Endothelial cell of umbilical vein (primary cell): ENCODE data around the gene CSNK1G2. TPM values are rescaled to one million over a fixed set of nuclear protein-coding genes. Genes with fewer than 3 reads are reported as not detected.

ENCODE experiments used
- BruUV-seq: library from RNA; stranded (reverse); fragments of 400-500 nt; replicated peaks from 2 replicates; lab custom pipeline; 2021; lab: Mats Ljungman, UMichigan
- CTCF ChIA-PET: fragments of 300-600, 350-600 bp; sonication (Branson Sonifier 250); formaldehyde crosslinking; loops from one replicate; lab custom pipeline; 2021; ENCODE audit warnings: antibody characterized with exemption, inconsistent platforms; lab: Charles Lee
- POLR2A ChIA-PET: fragments of 300-600, 350-600 bp; sonication (Branson Sonifier 250); formaldehyde crosslinking; loops from one replicate; lab custom pipeline; 2021; ENCODE audit warnings: antibody characterized with exemption, inconsistent platforms; lab: Charles Lee
- DNase-seq: peaks from one replicate; pipeline ENCODE4 v3.0.0-alpha.2; 2011; ENCODE audit warnings: low read depth, low spot score
- FAIRE-seq: peaks from 2 replicates; lab custom pipeline; 2011; peaks lifted over from hg19 to GRCh38; lab: Jason Lieb, UNC
- H2AFZ ChIP-seq: 2 replicates; pipeline ENCODE4 v1.6.0; 2012; ENCODE audit warnings: low read depth, low read length, control low read depth, inconsistent platforms
- H3K27ac ChIP-seq: 2 replicates; pipeline ENCODE4 v1.5.1; 2011; ENCODE audit warnings: low read depth, mild to moderate bottlenecking, control low read depth, low read length, moderate library complexity; ENCODE audit not compliant: insufficient read depth
- H3K27me3 ChIP-seq, 2 experiments: 2 replicates each; pipeline versions ENCODE4 v1.6.0 to v1.6.1; 2011; ENCODE audit warnings: low read length in 2 of 2, mixed read lengths in 1 of 2; ENCODE audit not compliant: control insufficient read depth in 2 of 2, insufficient read depth in 2 of 2
- H3K36me3 ChIP-seq, 2 experiments: 2 replicates in 1 of 2; 3 replicates in 1 of 2; pipeline ENCODE4 v1.5.1; 2011; ENCODE audit warnings: low read length in 2 of 2, mild to moderate bottlenecking in 1 of 2, moderate library complexity in 1 of 2; ENCODE audit not compliant: control insufficient read depth in 2 of 2, insufficient read depth in 2 of 2; ENCODE audit errors: extremely low read depth in 1 of 2
- H3K4me1 ChIP-seq: 3 replicates; pipeline ENCODE4 v1.5.1; 2011; ENCODE audit warnings: mild to moderate bottlenecking, low read length; ENCODE audit not compliant: control insufficient read depth, insufficient read depth; ENCODE audit errors: extremely low read depth
- H3K4me2 ChIP-seq: 2 replicates; pipeline ENCODE4 v1.6.1; 2011; ENCODE audit warnings: low read length, control low read depth, mixed read lengths; ENCODE audit not compliant: insufficient read depth
- H3K4me3 ChIP-seq, 3 experiments: fragments of 200-600 bp in 1 of 3; sonication (generic), shearing (Covaris generic) in 1 of 3; replicated peaks in 1 of 3; 2 replicates each; pipeline ENCODE4 v1.5.1; 2011 to 2016; ENCODE audit warnings: control low read depth in 3 of 3, low read length in 3 of 3, mild to moderate bottlenecking in 2 of 3, inconsistent platforms in 1 of 3, low read depth in 1 of 3, moderate library complexity in 1 of 3; ENCODE audit not compliant: insufficient read depth in 1 of 3
- H3K79me2 ChIP-seq: 2 replicates; pipeline ENCODE4 v1.6.0; 2012; ENCODE audit warnings: low read length, inconsistent platforms; ENCODE audit not compliant: control insufficient read depth, insufficient read depth
- H3K9ac ChIP-seq: replicated peaks from 2 replicates; pipeline ENCODE3; 2011; ENCODE audit warnings: low read length, control low read depth; ENCODE audit not compliant: insufficient read depth; ENCODE audit errors: extremely low read depth
- H3K9me1 ChIP-seq: replicated peaks from 3 replicates; pipeline ENCODE4 v1.6.0; 2011; ENCODE audit warnings: mild to moderate bottlenecking, low read length; ENCODE audit not compliant: control insufficient read depth, insufficient read depth; ENCODE audit errors: extremely low read depth
- H3K9me3 ChIP-seq: replicated peaks from 2 replicates; pipeline ENCODE4 v1.5.1; 2012; ENCODE audit warnings: low read length, inconsistent platforms; ENCODE audit not compliant: control insufficient read depth, insufficient read depth
- H4K20me1 ChIP-seq: replicated peaks from 2 replicates; pipeline ENCODE3; 2011; ENCODE audit warnings: mild to moderate bottlenecking, low read length; ENCODE audit not compliant: control insufficient read depth, insufficient read depth; ENCODE audit errors: extremely low read depth
- CTCF ChIP-seq, 2 donors: IDR thresholded peaks; 1 replicate in 1 of 2; 2 replicates in 1 of 2; pipeline ENCODE4 v1.5.1; 2011; ENCODE audit warnings: low read length in 2 of 2, mild to moderate bottlenecking in 2 of 2, moderate library complexity in 2 of 2, control low read depth in 1 of 2, inconsistent platforms in 1 of 2, low read depth in 1 of 2; ENCODE audit not compliant: insufficient read depth in 1 of 2; ENCODE audit errors: extremely low read depth in 1 of 2
- EZH2 ChIP-seq: IDR thresholded peaks from 2 replicates; pipeline ENCODE4 v1.6.1; 2012; ENCODE audit warnings: borderline replicate concordance, low read depth, mild to moderate bottlenecking, moderate library complexity, low read length, inconsistent platforms; ENCODE audit not compliant: severe bottlenecking
- FOS ChIP-seq: IDR thresholded peaks from 2 replicates; pipeline ENCODE4 v1.6.1; 2011; ENCODE audit warnings: mild to moderate bottlenecking, low read length, moderate library complexity, borderline replicate concordance; ENCODE audit not compliant: insufficient read depth
- GATA2 ChIP-seq: IDR thresholded peaks from 2 replicates; pipeline ENCODE4 v1.7.0; 2011; ENCODE audit warnings: low read depth, mild to moderate bottlenecking, moderate library complexity, mixed read lengths, low read length; ENCODE audit not compliant: insufficient read length, insufficient read depth
- JUN ChIP-seq: IDR thresholded peaks from 2 replicates; pipeline ENCODE4 v1.6.1; 2011; ENCODE audit warnings: borderline replicate concordance, low read depth; ENCODE audit not compliant: insufficient read length, insufficient read depth
- MAX ChIP-seq: IDR thresholded peaks from 2 replicates; pipeline ENCODE4 v1.6.1; 2011; ENCODE audit not compliant: insufficient read depth, insufficient read length
- MYC ChIP-seq: IDR thresholded peaks from one replicate; pipeline ENCODE4 v1.6.1; 2011; ENCODE audit warnings: mild to moderate bottlenecking, low read depth, low read length
- POLR2A ChIP-seq: IDR thresholded peaks from 2 replicates; pipeline ENCODE4 v1.6.1; 2012; ENCODE audit warnings: low read depth, mild to moderate bottlenecking, control low read depth, low read length
- POLR2AphosphoS5 ChIP-seq: IDR thresholded peaks from 2 replicates; pipeline ENCODE4 v1.6.1; 2012; ENCODE audit warnings: low read depth, mild to moderate bottlenecking, control low read depth, low read length, moderate library complexity; ENCODE audit not compliant: insufficient read depth
- dilution Hi-C: fragments of 300-500 bp; cut with MboI; formaldehyde crosslinking; loops from one replicate; pipeline ENCODE4 v1.15.0; 2019; ENCODE audit warnings: low sequenced_read_pairs; ENCODE audit not compliant: extremely low pct_ligation_motif_present
- intact Hi-C: fragments of 100-400 bp; cut with micrococcal nuclease; formaldehyde crosslinking; loops from one replicate; pipeline ENCODE4 v1.10.0; 2022
- polyA plus RNA-seq, 4 experiments: library from polyadenylated mRNA; depleted of rRNA in 3 of 4; stranded (reverse) in 3 of 4; unstranded in 1 of 4; fragments of >200 nt; gene quantifications; 2 replicates each; pipeline versions ENCODE4 v1.2.1 to v1.2.3, GENCODE V29; 2011 to 2012; ENCODE audit warnings: missing spikeins in 1 of 4
- total RNA-seq: library from RNA; stranded (reverse); gene quantifications from 2 replicates; pipeline ENCODE4 v1.2.3, GENCODE V29; 2021

Gene CSNK1G2
- total and polyA plus RNA-seq, 2 donors (not counting 3 experiments of a cell fraction or from before 2014, with no cell fraction given): 96.6 to 110 TPM

DNA sequence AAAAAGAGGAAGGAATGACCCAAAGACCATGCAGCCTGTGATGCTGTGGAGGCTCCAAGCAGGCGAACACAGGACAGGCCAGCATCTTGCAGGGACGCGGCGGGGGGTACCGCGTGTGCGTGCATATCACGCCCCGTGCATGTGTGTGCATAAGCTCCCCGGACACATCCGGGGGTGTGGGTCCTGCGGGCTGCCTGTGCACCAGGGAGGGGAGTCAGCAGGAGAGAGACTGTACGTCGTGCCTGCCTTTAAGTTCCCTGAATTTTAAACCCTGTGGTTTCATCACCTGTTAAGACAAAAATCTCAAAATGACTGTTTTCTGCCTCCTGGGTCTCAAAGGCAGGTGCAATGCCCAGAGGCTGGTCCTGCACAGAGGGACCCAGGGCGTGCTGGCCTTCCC lies 19.1 kb upstream of the CSNK1G2 start:
- intact Hi-C loops (no loop called here), dilution Hi-C loops (no loop called here)
- H3K4me1 ChIP-seq: no peaks in the 10 kb centered on the region
- peaks cover 5 to 32% of the 10 kb centered on the region in 2 experiments for H3K36me3 ChIP-seq
- no peaks in the 10 kb centered on the region for H3K9me1 ChIP-seq
- DNase-seq: no peak
- no TSS peak for BruUV-seq
- no peaks in the 10 kb centered on the region for H3K9me3 ChIP-seq
- H3K4me2 ChIP-seq: no peak overlapping the region
- H3K27ac ChIP-seq: no peak overlapping the region
- ChIA-PET CTCF (no interaction called here), POLR2A (no interaction called here)
- no peaks in the 10 kb centered on the region for H3K79me2 ChIP-seq
- H2AFZ ChIP-seq: no peak overlapping the region
- no peak overlapping the region for H3K9ac ChIP-seq
- no peak for TF ChIP-seq EZH2
- TF ChIP-seq MAX: no peak
- no peak for TF ChIP-seq POLR2AphosphoS5
- no peak for TF ChIP-seq GATA2
- no peak for TF ChIP-seq POLR2A
- no peaks in the 10 kb centered on the region for H3K27me3 ChIP-seq
- no peaks in the 10 kb centered on the region for H4K20me1 ChIP-seq
- H3K4me3 ChIP-seq: no peak overlapping the region
- FAIRE-seq: no peak

GRCh38 chr19:1922803-1923202 lies 18.2 kb upstream of the CSNK1G2 start:
- H3K79me2 ChIP-seq: no peaks in the 10 kb centered on the region
- H3K36me3 ChIP-seq: peaks cover 5 to 32% of the 10 kb centered on the region in 2 experiments
- no peak overlapping the region for H3K4me2 ChIP-seq
- no peak for DNase-seq
- no peaks in the 10 kb centered on the region for H4K20me1 ChIP-seq
- H3K9me3 ChIP-seq: no peaks in the 10 kb centered on the region
- no peak overlapping the region for H2AFZ ChIP-seq
- POLR2A ChIA-PET: no interaction called here
- CTCF ChIA-PET: no interaction called here
- no peaks in the 10 kb centered on the region for H3K27me3 ChIP-seq
- BruUV-seq: no TSS peak
- no peak overlapping the region for H3K27ac ChIP-seq
- TF ChIP-seq POLR2A (no peak), MAX (no peak), CTCF (IDR thresholded peaks at IDR 0.05; ENCODE audit: extremely low read depth in 1 of 2, insufficient read depth in 1 of 2, low read depth in 1 of 2, low read length in 2 of 2) (no peak), MYC (no peak), FOS (no peak), JUN (no peak), POLR2AphosphoS5 (no peak), EZH2 (no peak), GATA2 (no peak)
- no peak overlapping the region for H3K9ac ChIP-seq
- H3K4me1 ChIP-seq: no peaks in the 10 kb centered on the region
- FAIRE-seq: no peak
- dilution Hi-C loops (no loop called here), intact Hi-C loops (no loop called here)
- H3K9me1 ChIP-seq: no peaks in the 10 kb centered on the region
- H3K4me3 ChIP-seq: no peak overlapping the region
